CD4-positive, CD25-positive, alpha-beta regulatory T cell (primary cell): ENCODE results near the gene PLLP. TPM values are rescaled to one million over a fixed set of nuclear protein-coding genes. Genes with fewer than 3 reads are reported as not detected.

Experiments
- ATAC-seq, 2 donors: fragments of 150-1000 bp; cut with Tn5 transposase; one replicate each; pipeline ENCODE4 v1.10.0; 2021; ENCODE audit warnings: low read depth in 2 of 2, moderate number of reproducible peaks in 2 of 2, moderate library complexity in 1 of 2
- DNase-seq, 3 donors: peaks; one replicate each; pipeline versions ENCODE4 v3.0.0 to v3.0.0-alpha.2; 2012 to 2022; ENCODE audit warnings: mixed read lengths in 1 of 3
- H3K27ac ChIP-seq: one replicate; pipeline ENCODE4 v1.7.0; 2013; ENCODE audit warnings: mild to moderate bottlenecking, low read length; ENCODE audit not compliant: insufficient read depth, poor library complexity, severe bottlenecking
- H3K27me3 ChIP-seq: one replicate; pipeline ENCODE4 v1.7.0; 2013; ENCODE audit warnings: low read length; ENCODE audit not compliant: control insufficient read depth, insufficient read depth
- H3K36me3 ChIP-seq: one replicate; pipeline ENCODE4 v1.7.0; 2013; ENCODE audit warnings: mild to moderate bottlenecking, low read length, moderate library complexity; ENCODE audit not compliant: control insufficient read depth, insufficient read depth
- H3K4me1 ChIP-seq: 2 replicates; pipeline ENCODE4 v1.7.0; 2013; ENCODE audit warnings: mild to moderate bottlenecking, low read length; ENCODE audit not compliant: insufficient read depth, control insufficient read depth, poor library complexity, severe bottlenecking
- H3K4me3 ChIP-seq: one replicate; pipeline ENCODE4 v1.7.0; 2013; ENCODE audit warnings: low read depth, mild to moderate bottlenecking, low read length, moderate library complexity
- H3K9me3 ChIP-seq, 2 experiments: 1 replicate in 1 of 2; 2 replicates in 1 of 2; pipeline ENCODE4 v1.7.0; 2013; ENCODE audit warnings: low read length in 2 of 2, mild to moderate bottlenecking in 1 of 2, moderate library complexity in 1 of 2; ENCODE audit not compliant: control insufficient read depth in 2 of 2
- H3K27ac Mint-ChIP-seq, 3 donors: one replicate each; pipeline ENCODE4 v1.8.0; 2020 to 2022; ENCODE audit warnings: mild to moderate bottlenecking in 3 of 3, mixed read lengths in 3 of 3, moderate library complexity in 2 of 3
- H3K27me3 Mint-ChIP-seq: one replicate; pipeline ENCODE4 v1.8.0; 2022; ENCODE audit warnings: mild to moderate bottlenecking, mixed read lengths
- H3K36me3 Mint-ChIP-seq: one replicate; pipeline ENCODE4 v1.8.0; 2020; ENCODE audit warnings: mixed read lengths
- H3K4me1 Mint-ChIP-seq, 4 donors: one replicate each; pipeline ENCODE4 v1.8.0; 2020 to 2022; ENCODE audit warnings: mixed read lengths in 4 of 4, mild to moderate bottlenecking in 1 of 4
- H3K4me3 Mint-ChIP-seq, 4 donors: one replicate each; pipeline ENCODE4 v1.8.0; 2020 to 2022; ENCODE audit warnings: mild to moderate bottlenecking in 4 of 4, mixed read lengths in 4 of 4, moderate library complexity in 3 of 4
- H3K9me3 Mint-ChIP-seq, 7 donors: one replicate each; pipeline ENCODE4 v1.8.0; 2020 to 2022; ENCODE audit warnings: mixed read lengths in 7 of 7, mild to moderate bottlenecking in 3 of 7, moderate library complexity in 2 of 7
- polyA plus RNA-seq, 4 donors: library from polyadenylated mRNA; unstranded; fragments of 300-500 nt; fragmentation: Illumina TruSeq; gene quantifications; one replicate each; pipeline ENCODE4 v1.2.3, GENCODE V29; 2021
- total RNA-seq: library from RNA; stranded (reverse); gene quantifications from one replicate; pipeline ENCODE4 v1.2.3, GENCODE V29; 2022

The PLLP gene
- total and polyA plus RNA-seq, 5 donors from 2014 or later, result 0.46 to 1.3 (median 0.82) TPM; not detected in 1

DNA sequence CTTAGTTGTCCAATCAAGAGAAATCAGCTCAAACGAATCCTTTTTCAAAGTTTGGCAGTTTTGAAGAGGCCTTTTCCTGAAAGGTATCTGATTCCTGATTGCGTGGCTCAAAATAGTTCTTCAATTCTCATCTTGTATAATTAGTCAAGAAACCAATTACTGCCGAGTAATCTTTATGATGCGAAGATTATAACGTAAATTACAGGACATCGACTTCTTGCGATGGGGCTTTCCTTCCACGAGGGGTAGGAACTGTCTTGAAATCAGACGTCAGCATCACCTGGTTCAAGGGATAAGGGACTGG, 40.1 kb downstream of the PLLP start:
- Mint-ChIP-seq H3K4me3 (peak overlapping the region; percentile 90 to 96 (median 95)), H3K9me3 (no peaks in the 10 kb centered on the region)

DNA sequence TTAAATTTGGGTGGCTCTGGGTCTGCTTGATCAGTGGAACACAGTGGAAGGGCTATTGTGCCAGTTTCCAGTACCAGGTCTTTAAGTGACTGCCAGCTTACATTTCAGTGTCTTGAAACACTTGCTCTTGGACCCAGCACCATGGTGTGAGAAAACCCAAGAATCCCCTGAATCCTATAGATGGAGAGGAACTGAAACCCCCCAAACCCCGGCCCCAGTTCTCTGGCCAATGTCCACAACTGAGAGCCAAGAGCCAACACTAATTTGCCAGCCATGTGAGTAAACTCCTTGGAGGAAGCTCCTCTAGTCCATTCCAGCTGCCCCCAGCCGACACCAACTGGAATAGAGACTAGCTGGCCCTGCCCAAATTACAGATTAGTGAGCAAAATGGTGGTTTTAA, 41.8 kb downstream of the PLLP start:
- Histone ChIP-seq H3K27ac (no peak overlapping the region), H3K4me1 (peaks cover 17% of the 10 kb centered on the region), H3K9me3 (no peaks in the 10 kb centered on the region), H3K36me3 (peaks cover 16% of the 10 kb centered on the region), H3K4me3 (no peak overlapping the region), H3K27me3 (no peaks in the 10 kb centered on the region)
- peaks cover 4% of the 10 kb centered on the region for H3K27me3 Mint-ChIP-seq
- H3K4me3 Mint-ChIP-seq, result peak overlapping the region in 1 of 4 donors; percentile 54
- ATAC-seq (no peak), DNase-seq (no peak)
- H3K27ac Mint-ChIP-seq, result no peak overlapping the region
- H3K9me3 Mint-ChIP-seq, result no peaks in the 10 kb centered on the region
- H3K36me3 Mint-ChIP-seq, result peaks cover 7% of the 10 kb centered on the region
- H3K4me1 Mint-ChIP-seq, result peaks cover 10 to 20% (median 14%) of the 10 kb centered on the region in 4 donors

More for the DNA sequence above, 40.1 kb downstream of the PLLP start:
- Histone ChIP-seq H3K27ac (peak overlapping the region; percentile 86), H3K4me3 (peak overlapping the region; percentile 90), H3K4me1 (peaks cover 17% of the 10 kb centered on the region), H3K9me3 (no peaks in the 10 kb centered on the region), H3K27me3 (no peaks in the 10 kb centered on the region), H3K36me3 (peaks cover 14% of the 10 kb centered on the region)
- DNase-seq, result no peak
- peaks cover 4% of the 10 kb centered on the region for H3K27me3 Mint-ChIP-seq
- peaks cover 11% of the 10 kb centered on the region for H3K36me3 Mint-ChIP-seq
- H3K27ac Mint-ChIP-seq, result peak overlapping the region; percentile 94 to 98 (median 96)
- no peak for ATAC-seq
- peaks cover 10 to 20% (median 14%) of the 10 kb centered on the region in 4 donors for H3K4me1 Mint-ChIP-seq

GRCh38 chr16:57240851-57241250, 43.6 kb downstream of the PLLP start:
- Mint-ChIP-seq H3K4me3 (peak overlapping the region in 2 of 4 donors; percentile 1 to 90), H3K36me3 (peaks cover 14% of the 10 kb centered on the region), H3K4me1 (peaks cover 8 to 15% (median 10%) of the 10 kb centered on the region in 4 donors), H3K27ac (peak overlapping the region in 2 of 3 donors; percentile 10 to 24), H3K27me3 (peaks cover 4% of the 10 kb centered on the region), H3K9me3 (no peaks in the 10 kb centered on the region)
- no peaks in the 10 kb centered on the region for H3K27me3 ChIP-seq
- H3K4me3 ChIP-seq, result no peak overlapping the region
- ATAC-seq (no peak), DNase-seq (no peak)
- peaks cover 13% of the 10 kb centered on the region for H3K4me1 ChIP-seq
- peaks cover 24% of the 10 kb centered on the region for H3K36me3 ChIP-seq
- H3K27ac ChIP-seq, result no peak overlapping the region
- no peaks in the 10 kb centered on the region for H3K9me3 ChIP-seq

GRCh38 chr16:57239107-57239506, 45.4 kb downstream of the PLLP start:
- ATAC-seq, result no peak
- H3K4me1 ChIP-seq, result peaks cover 1% of the 10 kb centered on the region
- no peaks in the 10 kb centered on the region for H3K27me3 ChIP-seq
- no peak overlapping the region for H3K27ac Mint-ChIP-seq
- peaks cover 4% of the 10 kb centered on the region for H3K27me3 Mint-ChIP-seq
- H3K36me3 ChIP-seq, result peaks cover 39% of the 10 kb centered on the region
- H3K4me3 ChIP-seq, result no peak overlapping the region
- no peak for DNase-seq
- H3K9me3 ChIP-seq, result no peaks in the 10 kb centered on the region
- H3K9me3 Mint-ChIP-seq, result no peaks in the 10 kb centered on the region
- peaks cover 26% of the 10 kb centered on the region for H3K36me3 Mint-ChIP-seq
- H3K4me1 Mint-ChIP-seq, result peaks cover 0 to 7% (median 2%) of the 10 kb centered on the region in 4 donors
- H3K4me3 Mint-ChIP-seq, result no peak overlapping the region
- H3K27ac ChIP-seq, result no peak overlapping the region

DNA sequence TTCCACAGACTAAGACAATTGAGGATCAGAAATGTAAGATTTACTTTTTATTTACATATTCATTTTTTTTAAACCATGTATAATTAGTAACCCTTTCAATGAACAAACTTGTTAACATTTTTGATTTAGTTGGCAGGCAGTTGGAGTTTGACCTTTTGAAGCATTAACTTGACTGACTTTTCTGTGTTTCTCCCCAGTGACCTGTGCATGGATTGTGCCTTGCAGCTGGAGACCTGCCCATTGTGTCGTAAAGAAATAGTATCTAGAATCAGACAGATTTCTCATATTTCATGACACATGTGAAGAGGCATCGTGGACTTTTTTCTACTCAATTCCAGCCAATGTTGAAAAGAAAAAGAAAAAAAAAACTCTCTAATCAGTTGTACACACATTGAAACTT, 45.8 kb downstream of the PLLP start:
- peaks cover 30% of the 10 kb centered on the region for H3K36me3 Mint-ChIP-seq

DNA sequence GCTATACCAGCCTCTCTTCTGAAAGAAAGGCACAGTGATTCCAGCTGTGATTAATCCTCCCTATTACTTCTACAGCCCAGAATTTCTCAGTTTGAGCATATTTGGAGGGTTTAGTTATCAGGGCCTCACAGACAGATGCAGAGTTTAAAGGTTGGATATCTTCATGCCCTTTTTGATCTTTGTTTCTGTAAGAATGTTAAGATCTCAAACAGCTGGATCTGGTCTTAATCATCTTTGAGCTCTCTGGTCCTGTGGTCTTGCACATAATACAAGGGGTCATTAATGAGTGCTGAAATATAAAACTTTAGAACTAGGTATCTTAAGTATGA, 48.5 kb downstream of the PLLP start:
- Mint-ChIP-seq H3K4me3 (no peak overlapping the region), H3K4me1 (peaks cover 0 to 9% (median 0%) of the 10 kb centered on the region in 4 donors), H3K27ac (no peak overlapping the region), H3K27me3 (no peaks in the 10 kb centered on the region), H3K9me3 (no peaks in the 10 kb centered on the region), H3K36me3 (peaks cover 36% of the 10 kb centered on the region)
- DNase-seq (no peak), ATAC-seq (no peak)
- H3K9me3 ChIP-seq, result no peaks in the 10 kb centered on the region
- no peak overlapping the region for H3K27ac ChIP-seq
- no peaks in the 10 kb centered on the region for H3K4me1 ChIP-seq
- peaks cover 71% of the 10 kb centered on the region for H3K36me3 ChIP-seq
- no peak overlapping the region for H3K4me3 ChIP-seq
- no peaks in the 10 kb centered on the region for H3K27me3 ChIP-seq

More for the DNA sequence above, 45.8 kb downstream of the PLLP start:
- H3K4me1 Mint-ChIP-seq, result peaks cover 0 to 9% (median 0%) of the 10 kb centered on the region in 4 donors
- H3K4me3 ChIP-seq, result no peak overlapping the region
- no peak for DNase-seq
- peaks cover 4% of the 10 kb centered on the region for H3K27me3 Mint-ChIP-seq
- no peak overlapping the region for H3K4me3 Mint-ChIP-seq
- H3K27ac ChIP-seq, result no peak overlapping the region
- no peaks in the 10 kb centered on the region for H3K27me3 ChIP-seq
- no peak for ATAC-seq
- H3K9me3 ChIP-seq, result no peaks in the 10 kb centered on the region
- no peaks in the 10 kb centered on the region for H3K4me1 ChIP-seq
- no peak overlapping the region for H3K27ac Mint-ChIP-seq
- H3K9me3 Mint-ChIP-seq, result no peaks in the 10 kb centered on the region
- peaks cover 44% of the 10 kb centered on the region for H3K36me3 ChIP-seq

GRCh38 chr16:57235128-57236021, 49.1 kb downstream of the PLLP start:
- Mint-ChIP-seq H3K27me3 (no peaks in the 10 kb centered on the region), H3K9me3 (no peaks in the 10 kb centered on the region), H3K27ac (no peak overlapping the region), H3K4me1 (peaks cover 0 to 9% (median 0%) of the 10 kb centered on the region in 4 donors), H3K36me3 (peaks cover 42% of the 10 kb centered on the region), H3K4me3 (no peak overlapping the region)
- H3K36me3 ChIP-seq, result peaks cover 77% of the 10 kb centered on the region
- H3K27me3 ChIP-seq, result no peaks in the 10 kb centered on the region
- H3K4me3 ChIP-seq, result no peak overlapping the region
- ATAC-seq, result no peak
- no peak for DNase-seq
- H3K4me1 ChIP-seq, result no peaks in the 10 kb centered on the region
- H3K9me3 ChIP-seq, result no peaks in the 10 kb centered on the region
- no peak overlapping the region for H3K27ac ChIP-seq

DNA sequence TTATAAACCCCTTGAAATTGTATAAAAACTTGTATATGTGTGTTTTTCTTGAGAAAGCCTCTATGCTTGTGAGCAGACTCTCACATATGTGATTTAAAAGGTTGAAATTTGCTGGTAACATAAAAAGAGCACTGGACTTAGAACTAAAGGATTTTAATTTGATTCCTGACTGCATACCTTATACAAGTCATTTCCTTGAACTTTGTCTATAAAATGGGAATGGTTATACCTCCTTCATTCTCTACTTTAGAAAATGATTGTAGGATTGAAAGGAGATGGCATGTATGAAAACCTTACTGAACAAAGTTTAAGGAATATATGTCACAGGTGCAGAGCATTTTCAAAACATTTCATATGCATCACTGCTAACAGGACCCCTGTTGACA, 49.8 kb downstream of the PLLP start:
- Histone ChIP-seq H3K36me3 (peaks cover 80% of the 10 kb centered on the region), H3K27ac (no peak overlapping the region), H3K4me1 (no peaks in the 10 kb centered on the region), H3K4me3 (no peak overlapping the region), H3K9me3 (no peaks in the 10 kb centered on the region), H3K27me3 (no peaks in the 10 kb centered on the region)
- Mint-ChIP-seq H3K27me3 (no peaks in the 10 kb centered on the region), H3K36me3 (peaks cover 45% of the 10 kb centered on the region), H3K9me3 (no peaks in the 10 kb centered on the region), H3K4me3 (no peak overlapping the region), H3K27ac (peak overlapping the region in 1 of 3 donors; percentile 18), H3K4me1 (peaks cover 0 to 9% (median 0%) of the 10 kb centered on the region in 4 donors)
- ATAC-seq, result no peak
- DNase-seq, result no peak
